ENCODE measurements around the gene MCC. TPM values are rescaled to one million over a fixed set of nuclear protein-coding genes. Genes with fewer than 3 reads are reported as not detected.

Gene MCC
- total RNA-seq, 1 donor from 2014 or later, result 33.9 TPM

DNA sequence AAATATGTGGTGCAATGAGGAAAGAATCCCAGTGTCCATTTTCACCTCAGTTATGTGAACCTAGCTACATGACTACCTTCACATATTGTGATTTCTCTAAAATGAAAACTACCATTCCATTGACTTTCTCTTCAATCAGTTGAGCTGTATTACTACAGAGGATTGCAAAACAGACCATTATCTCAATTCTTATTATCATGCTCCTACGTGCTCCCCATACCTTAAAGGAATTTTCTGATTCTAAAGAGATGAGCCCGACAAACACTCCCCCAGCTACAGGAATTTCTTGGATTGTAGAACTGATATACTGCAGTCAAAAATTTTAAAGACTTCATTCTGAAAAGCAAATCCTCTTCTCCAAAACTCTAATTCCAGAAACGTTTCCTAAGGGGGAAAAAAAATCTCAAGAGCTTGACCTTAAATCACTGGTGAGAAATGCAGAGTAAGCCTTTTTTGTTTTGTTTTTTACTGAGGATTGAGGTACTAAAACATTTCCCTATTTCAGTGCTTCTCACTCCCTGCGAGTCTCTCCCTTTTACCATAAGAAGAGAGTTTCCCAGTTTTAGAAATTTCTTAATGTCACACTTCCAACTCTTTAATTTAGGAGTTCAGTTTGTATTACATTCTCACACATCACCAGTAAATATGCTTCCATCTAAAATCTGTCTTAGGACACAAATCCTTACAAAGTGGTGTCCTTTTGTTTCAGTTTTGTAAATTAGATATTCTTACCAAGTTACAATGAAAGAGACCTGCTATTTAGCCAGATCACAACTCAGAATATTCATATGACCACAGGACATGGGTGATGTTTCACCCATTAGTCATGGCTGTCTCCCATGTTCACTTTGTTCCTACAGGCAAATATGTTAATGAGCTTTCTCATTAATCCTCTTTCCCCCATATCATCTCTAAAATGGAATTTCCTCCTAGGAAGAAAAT, 257.3 kb downstream of the MCC start:
- Mint-ChIP-seq H3K4me3 (no peak overlapping the region), H3K4me1 (peaks cover 66% of the 10 kb centered on the region), H3K27me3 (ENCODE audit: low read depth) (no peaks in the 10 kb centered on the region), H3K36me3 (no peaks in the 10 kb centered on the region), H3K27ac (peak overlapping the region; percentile 92), H3K9me3 (no peaks in the 10 kb centered on the region)
- no peak for DNase-seq (ENCODE audit: low spot score in 2 of 2, unreplicated experiment in 2 of 2)
- TF ChIP-seq CTCF (IDR thresholded peaks at IDR 0.05; ENCODE audit: unreplicated experiment), result no peak

DNA sequence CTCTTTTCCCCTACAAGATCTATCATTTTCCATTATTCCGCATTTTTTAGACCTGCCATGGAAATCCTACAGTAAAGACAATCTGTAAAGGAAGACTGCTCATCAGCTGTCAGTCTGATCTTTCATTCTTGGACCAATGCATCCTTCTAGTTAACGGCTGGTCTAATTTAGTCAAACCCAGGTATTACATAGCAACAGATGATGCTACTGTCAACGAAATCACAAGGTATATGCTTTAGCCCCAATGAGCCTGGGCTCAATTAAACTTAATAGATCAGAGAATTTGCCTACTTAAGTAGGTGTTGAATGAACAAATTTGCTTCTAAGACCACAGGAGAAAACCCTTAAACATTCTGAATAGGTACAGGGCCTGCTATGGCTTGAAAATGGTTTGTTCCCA, 260.5 kb downstream of the MCC start:
- Mint-ChIP-seq H3K9me3 (peaks cover 1% of the 10 kb centered on the region), H3K27ac (no peak overlapping the region), H3K4me3 (no peak overlapping the region), H3K27me3 (ENCODE audit: low read depth) (no peaks in the 10 kb centered on the region), H3K36me3 (no peaks in the 10 kb centered on the region), H3K4me1 (peaks cover 61% of the 10 kb centered on the region)
- no peak for TF ChIP-seq CTCF (IDR thresholded peaks at IDR 0.05; ENCODE audit: unreplicated experiment)
- no peak for DNase-seq (ENCODE audit: low spot score in 2 of 2, unreplicated experiment in 2 of 2)

DNA sequence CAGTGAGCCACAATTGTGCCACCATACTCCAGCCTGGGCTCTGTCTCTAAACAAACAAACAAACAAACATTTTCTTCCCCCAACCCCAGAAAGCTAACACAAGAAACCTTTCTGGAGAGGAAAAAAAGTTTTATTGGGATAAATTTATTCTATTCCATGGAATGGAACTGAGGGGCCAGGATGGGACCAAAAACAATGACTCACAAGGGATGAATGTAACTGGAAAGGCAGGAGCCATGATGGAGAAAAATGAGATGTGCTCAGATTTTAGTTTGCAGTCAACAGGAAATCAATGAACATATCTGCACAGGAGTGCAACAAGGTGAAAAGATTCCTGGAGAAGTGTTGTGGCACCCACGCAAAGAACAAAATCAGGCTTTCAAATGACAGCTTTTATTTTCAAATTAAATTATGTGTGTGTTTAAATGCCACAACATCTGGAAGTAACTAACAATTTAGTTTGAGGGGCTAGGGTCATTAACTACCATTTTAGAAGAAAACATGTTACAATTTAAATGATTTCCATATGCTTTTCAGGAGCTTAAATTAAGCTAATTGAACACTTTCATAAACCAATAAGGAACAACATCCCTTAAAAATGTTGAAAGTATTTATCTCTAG, 262.0 kb downstream of the MCC start:
- Mint-ChIP-seq H3K27ac (no peak overlapping the region), H3K9me3 (peaks cover 7% of the 10 kb centered on the region), H3K4me1 (peaks cover 49% of the 10 kb centered on the region), H3K36me3 (no peaks in the 10 kb centered on the region), H3K27me3 (ENCODE audit: low read depth) (no peaks in the 10 kb centered on the region), H3K4me3 (no peak overlapping the region)
- DNase-seq (ENCODE audit: low spot score in 2 of 2, unreplicated experiment in 2 of 2), result no peak
- TF ChIP-seq CTCF (IDR thresholded peaks at IDR 0.05; ENCODE audit: unreplicated experiment), result no peak

GRCh38 chr5:113225259-113225658, 263.0 kb downstream of the MCC start:
- TF ChIP-seq CTCF (IDR thresholded peaks at IDR 0.05; ENCODE audit: unreplicated experiment), result no peak
- no peak overlapping the region for H3K4me3 Mint-ChIP-seq
- H3K4me1 Mint-ChIP-seq, result peaks cover 42% of the 10 kb centered on the region
- H3K9me3 Mint-ChIP-seq, result peaks cover 7% of the 10 kb centered on the region
- H3K36me3 Mint-ChIP-seq, result no peaks in the 10 kb centered on the region
- H3K27ac Mint-ChIP-seq, result no peak overlapping the region
- DNase-seq (ENCODE audit: low spot score in 2 of 2, unreplicated experiment in 2 of 2), result no peak
- no peaks in the 10 kb centered on the region for H3K27me3 Mint-ChIP-seq (ENCODE audit: low read depth)

GRCh38 chr5:113224605-113225065, 263.6 kb downstream of the MCC start:
- no peak for DNase-seq (ENCODE audit: low spot score in 2 of 2, unreplicated experiment in 2 of 2)
- Mint-ChIP-seq H3K9me3 (peaks cover 7% of the 10 kb centered on the region), H3K36me3 (no peaks in the 10 kb centered on the region), H3K27me3 (ENCODE audit: low read depth) (no peaks in the 10 kb centered on the region), H3K27ac (peak overlapping the region; percentile 27), H3K4me3 (no peak overlapping the region), H3K4me1 (peaks cover 38% of the 10 kb centered on the region)
- no peak for TF ChIP-seq CTCF (IDR thresholded peaks at IDR 0.05; ENCODE audit: unreplicated experiment)

Data from mesothelial cell of epicardium (in vitro differentiated cells).